K562 (cell line): ENCODE measurements around the gene TCEANC. TPM values are rescaled to one million over a fixed set of nuclear protein-coding genes. Genes with fewer than 3 reads are reported as not detected.

ENCODE experiments used
- ARNT ChIP-seq, 2 experiments: fragments of 450-650 bp; IDR thresholded peaks; 2 replicates each; pipeline ENCODE4 v1.6.1; 2016; ENCODE audit warnings: mild to moderate bottlenecking in 1 of 2
- BRD4 ChIP-seq: fragments of 200-600 bp; sonication (generic); IDR thresholded peaks from 2 replicates; pipeline ENCODE4 v1.6.1; 2017; ENCODE audit warnings: inconsistent platforms
- ERF ChIP-seq: fragments of 450-650 bp; formaldehyde crosslinking; IDR thresholded peaks from 2 replicates; pipeline ENCODE4 v1.4.0; 2020; ENCODE audit warnings: mild to moderate bottlenecking, mixed read lengths
- HNRNPL ChIP-seq: fragments of 200-400 bp; formaldehyde crosslinking; IDR thresholded peaks from 2 replicates; pipeline ENCODE4 v1.6.1; 2017; ENCODE audit warnings: low read depth, mild to moderate bottlenecking, low read length
- HNRNPUL1 ChIP-seq: fragments of 200-400 bp; formaldehyde crosslinking; IDR thresholded peaks from 2 replicates; pipeline ENCODE4 v1.6.1; 2017; ENCODE audit warnings: low read length
- JUN ChIP-seq, 2 experiments: sonication (generic) in 1 of 2; formaldehyde crosslinking in 1 of 2; IDR thresholded peaks; 2 replicates each; pipeline versions ENCODE4 v1.6.1 to v1.8.0; 2012 to 2022; ENCODE audit warnings: borderline replicate concordance in 2 of 2, mild to moderate bottlenecking in 2 of 2, improper control_type of control experiment in 1 of 2, low read depth in 1 of 2, low read length in 1 of 2, missing genetic modification reagents in 1 of 2
- KAT8 ChIP-seq: fragments of 450-650 bp; IDR thresholded peaks from 2 replicates; pipeline ENCODE4 v1.6.1; 2016; ENCODE audit warnings: low read depth, mild to moderate bottlenecking
- KDM4B ChIP-seq, 2 experiments: fragments of 450-650 bp in 1 of 2; sonication (generic) in 1 of 2; IDR thresholded peaks; 2 replicates each; pipeline ENCODE4 v1.6.1; 2016 to 2017; ENCODE audit warnings: borderline replicate concordance in 2 of 2, antibody characterized with exemption in 1 of 2, low read depth in 1 of 2, mild to moderate bottlenecking in 1 of 2
- MTA3 ChIP-seq: fragments of 450-650 bp; formaldehyde crosslinking; IDR thresholded peaks from 2 replicates; pipeline ENCODE4 v1.6.1; 2017; ENCODE audit warnings: mild to moderate bottlenecking, borderline replicate concordance
- MTF1 ChIP-seq: fragments of 250-450 bp; sonication (Bioruptor Pico); IDR thresholded peaks from 2 replicates; pipeline ENCODE4 v1.9.0; 2021; ENCODE audit warnings: moderate library complexity, mild to moderate bottlenecking, inconsistent platforms, borderline replicate concordance
- NRF1 ChIP-seq, 2 experiments: fragments of 450-650 bp; IDR thresholded peaks in 1 of 2; conservative IDR thresholded peaks in 1 of 2; 2 replicates each; pipeline ENCODE4 v1.6.1; 2014; ENCODE audit warnings: mild to moderate bottlenecking in 2 of 2
- POLR2G ChIP-seq: fragments of 200-400 bp; formaldehyde crosslinking; IDR thresholded peaks from 2 replicates; pipeline ENCODE4 v1.6.1; 2017; ENCODE audit warnings: low read depth, mild to moderate bottlenecking, antibody characterized with exemption, low read length, moderate library complexity
- RBFOX2 ChIP-seq: fragments of 200-400 bp; formaldehyde crosslinking; IDR thresholded peaks from 2 replicates; pipeline ENCODE4 v1.6.1; 2017; ENCODE audit warnings: low read depth, mild to moderate bottlenecking, low read length, moderate library complexity
- RBM15 ChIP-seq: fragments of 200-400 bp; formaldehyde crosslinking; IDR thresholded peaks from 2 replicates; pipeline ENCODE4 v1.6.1; 2018; ENCODE audit warnings: mild to moderate bottlenecking, low read length, moderate library complexity; ENCODE audit not compliant: insufficient read depth
- RCOR1 ChIP-seq, 2 experiments: IDR thresholded peaks; 2 replicates each; pipeline ENCODE4 v1.6.1; 2012; ENCODE audit warnings: low read depth in 2 of 2, low read length in 2 of 2, borderline replicate concordance in 1 of 2, improper control_type of control experiment in 1 of 2
- SIN3A ChIP-seq, 2 experiments: fragments of 150-350 bp in 1 of 2; IDR thresholded peaks; 2 replicates each; pipeline ENCODE4 v1.6.1; 2011 to 2016; ENCODE audit warnings: borderline replicate concordance in 2 of 2, low read depth in 2 of 2, low read length in 2 of 2, mild to moderate bottlenecking in 2 of 2, moderate library complexity in 2 of 2; ENCODE audit not compliant: control insufficient read depth in 1 of 2
- ZC3H4 ChIP-seq: sonication (generic); formaldehyde crosslinking; IDR thresholded peaks from 2 replicates; pipeline ENCODE4 v1.9.0; 2021; ENCODE audit warnings: missing genetic modification reagents, borderline replicate concordance
- ZC3H8 ChIP-seq: fragments of 450-650 bp; IDR thresholded peaks from 2 replicates; pipeline ENCODE4 v1.6.1; 2017
- ZFP36 ChIP-seq: fragments of 150-350 bp; IDR thresholded peaks from 2 replicates; pipeline ENCODE4 v1.6.1; 2018; ENCODE audit warnings: low read length, low read depth; ENCODE audit not compliant: partially characterized antibody
- ZFX ChIP-seq: sonication (generic); formaldehyde crosslinking; IDR thresholded peaks from 2 replicates; pipeline ENCODE4 v1.8.0; 2022; ENCODE audit warnings: mild to moderate bottlenecking, missing genetic modification reagents, moderate library complexity
- ZNF165 ChIP-seq: fragments of 250-450 bp; sonication (Bioruptor Pico); IDR thresholded peaks from 2 replicates; pipeline ENCODE4 v1.4.0; 2020; ENCODE audit warnings: borderline replicate concordance
- ZNF551 ChIP-seq: fragments of 250-450 bp; sonication (Bioruptor Pico); IDR thresholded peaks from 2 replicates; pipeline ENCODE4 v1.5.0; 2021; ENCODE audit warnings: mild to moderate bottlenecking, moderate library complexity
- ZNF75A ChIP-seq: fragments of 450-650 bp; formaldehyde crosslinking; IDR thresholded peaks from 2 replicates; pipeline ENCODE4 v1.4.0; 2020; ENCODE audit warnings: mild to moderate bottlenecking
- ZSCAN32 ChIP-seq: fragments of 450-650 bp; formaldehyde crosslinking; IDR thresholded peaks from 2 replicates; pipeline ENCODE4 v1.4.0; 2020; ENCODE audit warnings: mild to moderate bottlenecking, moderate library complexity
- polyA plus RNA-seq, 8 experiments: library from polyadenylated mRNA; depleted of rRNA in 4 of 8; stranded (reverse) in 5 of 8; unstranded in 3 of 8; fragments of >200 nt; fragmentation: Nextera tagmentation in 2 of 8; fragmentation: Illumina TruSeq in 1 of 8; extraction: Ambion mirVana in 2 of 8; extraction: Trizol in 1 of 8; gene quantifications; 2 replicates each; pipeline versions ENCODE4 v1.2.1 to v1.2.3, GENCODE V29; 2011 to 2014; ENCODE audit warnings: inconsistent platforms in 1 of 8, missing spikeins in 1 of 8
- total RNA-seq, 7 experiments: library from RNA; depleted of rRNA in 6 of 7; stranded (reverse); fragments of >200 nt in 6 of 7; fragmentation: Illumina TruSeq in 2 of 7; extraction: Trizol in 2 of 7; gene quantifications; 2 replicates each; pipeline versions ENCODE4 v1.2.1 to v1.2.3, GENCODE V29; 2011 to 2021; ENCODE audit warnings: low replicate concordance in 1 of 7
- TF ChIP-seq, protein P1 (sequence below): fragments of 250-450 bp; sonication (Bioruptor Pico); IDR thresholded peaks from 2 replicates; pipeline ENCODE4 v1.8.0; 2022; ENCODE audit warnings: moderate library complexity, mild to moderate bottlenecking, inconsistent platforms
- TF ChIP-seq, protein P2 (sequence below): sonication (generic); formaldehyde crosslinking; IDR thresholded peaks from 2 replicates; pipeline ENCODE4 v1.8.0; 2022; ENCODE audit warnings: missing genetic modification reagents, mild to moderate bottlenecking, borderline replicate concordance

Gene TCEANC
- total and polyA plus RNA-seq, 9 of the 15 experiments (the other 6 are each of a cell fraction or from before 2014, with no cell fraction given): 1.2 to 2.8 (median 2.0) TPM

DNA sequence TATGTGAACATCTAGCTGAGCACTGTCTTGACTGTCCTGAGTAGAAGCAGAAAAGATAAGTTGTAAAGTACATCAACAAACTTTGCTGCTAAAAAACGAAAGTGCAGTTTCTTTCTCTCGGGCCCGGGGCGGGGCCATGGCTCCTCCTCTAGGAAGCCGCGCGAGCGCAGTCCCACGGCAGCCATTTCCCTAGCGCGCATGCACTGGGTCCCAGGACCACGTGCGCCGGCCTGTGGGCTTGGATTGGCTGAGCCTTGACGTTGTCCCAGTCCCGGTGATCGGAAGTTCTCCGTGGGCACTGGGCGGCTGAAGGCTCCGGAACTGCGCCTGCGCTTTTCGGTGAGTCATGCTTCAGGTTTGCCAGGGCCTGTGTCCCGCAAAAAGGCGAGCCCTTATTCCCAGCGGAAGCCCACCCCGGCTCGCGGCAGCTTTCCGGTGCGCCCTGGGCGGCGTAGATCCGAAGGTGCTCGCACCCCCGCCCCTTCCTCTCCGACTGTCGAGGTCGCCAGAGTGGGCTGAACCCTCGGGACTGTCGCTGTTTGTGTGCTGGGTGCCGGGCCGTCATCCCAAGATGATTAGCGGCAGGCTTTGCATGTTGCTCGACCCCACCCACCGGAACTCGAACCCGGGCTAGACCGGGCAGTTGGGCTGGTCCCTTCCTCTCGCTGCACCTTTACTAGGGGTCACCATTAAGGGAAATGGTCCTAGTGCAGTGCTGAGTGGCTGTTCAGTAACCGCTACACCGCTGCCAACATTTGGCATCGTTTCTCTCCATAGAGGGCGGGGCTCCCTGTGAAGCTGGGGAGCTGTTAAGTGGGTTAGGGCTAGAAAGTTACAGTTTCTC is at the start of gene TCEANC (continued):
- TF ChIP-seq JUN (IDR thresholded peaks at IDR 0.05; ENCODE audit: borderline replicate concordance, low read depth, low read length) (peak; percentile 60; the same call in 1 of the 2 replicates), JUN (CRISPR knock-in tag; IDR thresholded peaks at IDR 0.05; ENCODE audit: borderline replicate concordance) (0 out of 2 replicates have a peak, but pooled peaks have one; percentile 48), SIN3A (IDR thresholded peaks at IDR 0.05; ENCODE audit: borderline replicate concordance in 2 of 2, control insufficient read depth in 1 of 2, low read depth in 2 of 2, low read length in 2 of 2) (peak; percentile 40 to 60; a peak in 2 of 4 replicates), ZFX (CRISPR knock-in tag) (peak; percentile 92), BRD4 (no peak), ZNF165 (CRISPR knock-in tag) (no peak), HNRNPL (0 out of 2 replicates have a peak, but pooled peaks have one; percentile 16), KDM4B (IDR thresholded peaks at IDR 0.05; ENCODE audit: borderline replicate concordance in 2 of 2, low read depth in 1 of 2) (peak in 1 of 2 experiments; percentile 70; a peak in 1 of 4 replicates), NRF1 (conservative IDR thresholded peaks at IDR 0.05 in 1 of 2, IDR thresholded peaks at IDR 0.05 in 1 of 2) (peak; percentile 95 to 96), RBFOX2 (peak; percentile 94), POLR2G (peak; percentile 92), HNRNPUL1 (no peak), ZFP36 (no peak), MTA3 (0 out of 2 replicates have a peak, but pooled peaks have one; percentile 77), KAT8 (no peak), RCOR1 (IDR thresholded peaks at IDR 0.05; ENCODE audit: borderline replicate concordance in 1 of 2, low read depth in 2 of 2, low read length in 2 of 2) (peak in 1 of 2 experiments; percentile 28; a peak in 1 of 4 replicates), ARNT (IDR thresholded peaks at IDR 0.05) (no peak), ZNF551 (no peak), ZC3H4 (no peak; the same call in 1 of the 2 replicates), ZC3H8 (no peak), ERF (CRISPR knock-in tag) (no peak), ZNF75A (no peak), RBM15 (no peak), MTF1 (CRISPR knock-in tag) (no peak), ZSCAN32 (no peak)
- TF ChIP-seq, protein P1, sequence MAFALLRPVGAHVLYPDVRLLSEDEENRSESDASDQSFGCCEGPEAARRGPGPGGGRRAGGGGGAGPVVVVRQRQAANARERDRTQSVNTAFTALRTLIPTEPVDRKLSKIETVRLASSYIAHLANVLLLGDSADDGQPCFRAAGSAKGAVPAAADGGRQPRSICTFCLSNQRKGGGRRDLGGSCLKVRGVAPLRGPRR (CRISPR knock-in tag): no peak
- TF ChIP-seq, protein P2, sequence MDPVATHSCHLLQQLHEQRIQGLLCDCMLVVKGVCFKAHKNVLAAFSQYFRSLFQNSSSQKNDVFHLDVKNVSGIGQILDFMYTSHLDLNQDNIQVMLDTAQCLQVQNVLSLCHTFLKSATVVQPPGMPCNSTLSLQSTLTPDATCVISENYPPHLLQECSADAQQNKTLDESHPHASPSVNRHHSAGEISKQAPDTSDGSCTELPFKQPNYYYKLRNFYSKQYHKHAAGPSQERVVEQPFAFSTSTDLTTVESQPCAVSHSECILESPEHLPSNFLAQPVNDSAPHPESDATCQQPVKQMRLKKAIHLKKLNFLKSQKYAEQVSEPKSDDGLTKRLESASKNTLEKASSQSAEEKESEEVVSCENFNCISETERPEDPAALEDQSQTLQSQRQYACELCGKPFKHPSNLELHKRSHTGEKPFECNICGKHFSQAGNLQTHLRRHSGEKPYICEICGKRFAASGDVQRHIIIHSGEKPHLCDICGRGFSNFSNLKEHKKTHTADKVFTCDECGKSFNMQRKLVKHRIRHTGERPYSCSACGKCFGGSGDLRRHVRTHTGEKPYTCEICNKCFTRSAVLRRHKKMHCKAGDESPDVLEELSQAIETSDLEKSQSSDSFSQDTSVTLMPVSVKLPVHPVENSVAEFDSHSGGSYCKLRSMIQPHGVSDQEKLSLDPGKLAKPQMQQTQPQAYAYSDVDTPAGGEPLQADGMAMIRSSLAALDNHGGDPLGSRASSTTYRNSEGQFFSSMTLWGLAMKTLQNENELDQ (CRISPR knock-in tag): no peak
